Measurements from ENCODE around the gene ANKRD13B. TPM values are rescaled to one million over a fixed set of nuclear protein-coding genes. Genes with fewer than 3 reads are reported as not detected.

The ANKRD13B gene
- polyA plus RNA-seq, 2 of the 4 experiments (the other 2 are of a cell fraction), result 4.5 to 17.8 TPM

DNA sequence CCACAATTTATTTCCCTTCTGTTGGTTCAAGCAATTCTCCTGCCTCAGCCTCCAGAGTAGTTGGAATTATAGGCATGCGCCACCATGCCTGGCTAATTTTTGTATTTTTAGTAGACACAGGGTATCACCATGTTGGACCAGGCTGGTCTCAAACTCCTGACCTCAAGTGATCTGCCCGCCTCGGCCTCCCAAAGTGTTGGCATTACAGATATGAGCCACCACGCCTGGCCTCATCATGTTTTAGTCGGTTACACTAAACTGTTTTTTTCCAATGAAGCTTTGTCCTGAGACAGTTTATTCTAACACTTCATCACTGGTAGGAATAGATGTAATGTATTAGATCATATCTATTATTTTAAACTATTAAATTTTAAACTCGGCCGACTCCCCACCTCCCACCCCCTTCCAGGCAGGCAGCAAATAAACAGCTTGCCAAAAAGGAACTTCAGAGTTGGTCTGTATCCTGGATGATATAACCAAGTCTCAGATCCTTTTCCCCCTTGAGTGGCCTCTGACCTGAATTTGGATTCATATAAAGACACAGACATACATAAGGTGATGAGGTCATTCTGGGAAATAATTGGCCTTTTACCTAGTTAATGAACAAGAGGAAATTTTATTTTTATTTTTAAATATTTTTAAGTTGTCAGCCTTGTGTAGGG, 48.2 kb downstream of the ANKRD13B start (continued):
- no peak for TF ChIP-seq RARB (CRISPR knock-in tag; IDR thresholded peaks at IDR 0.05)

DNA sequence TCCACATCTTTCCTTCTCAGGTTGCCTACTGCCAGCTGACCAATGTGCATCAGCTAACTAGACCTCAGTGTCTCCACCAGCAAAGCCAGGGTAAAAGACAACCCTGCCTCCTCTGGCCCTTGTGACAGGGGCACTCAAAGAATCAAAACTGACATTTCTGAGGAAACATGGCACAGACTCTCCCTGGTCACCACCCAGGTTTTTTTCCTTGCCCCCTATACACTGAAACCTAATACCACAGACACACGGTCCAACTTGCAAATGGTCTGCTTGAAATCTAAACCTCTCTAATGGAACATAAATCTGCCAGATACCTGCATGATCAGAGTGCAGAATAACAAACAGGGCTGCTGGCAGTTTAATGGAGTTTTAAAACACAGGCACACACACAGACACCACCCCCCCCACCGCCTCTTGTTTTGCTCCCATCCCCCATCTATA, 49.3 kb downstream of the ANKRD13B start:
- 78% methylated on average over 2 of the region's 2 CpGs for WGBS (ENCODE audit: missing lambda C conversion rate)
- peak overlapping the region in 1 of 2 experiments; percentile 32; a peak in 1 of 6 replicates for H3K27ac ChIP-seq
- TF ChIP-seq EHF (CRISPR knock-in tag; IDR thresholded peaks at IDR 0.05) (no peak), ZNF302 (CRISPR knock-in tag; IDR thresholded peaks at IDR 0.05) (no peak)
- TF ChIP-seq, protein P1, sequence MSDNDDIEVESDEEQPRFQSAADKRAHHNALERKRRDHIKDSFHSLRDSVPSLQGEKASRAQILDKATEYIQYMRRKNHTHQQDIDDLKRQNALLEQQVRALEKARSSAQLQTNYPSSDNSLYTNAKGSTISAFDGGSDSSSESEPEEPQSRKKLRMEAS (IDR thresholded peaks at IDR 0.05), result no peak
- no peak overlapping the region for H3K4me2 ChIP-seq
- DNase-seq (ENCODE audit: low read depth in 1 of 2, low spot score in 1 of 2) (no peak), FAIRE-seq (no peak), ATAC-seq (no peak)
- no peak overlapping the region for H3K4me3 ChIP-seq
- CTCF ChIA-PET, result interaction anchor here (0.8 to 10.1 kb wide), 13 partner anchors 15 to 451 kb away, joined by 3 to 222 read pairs (median 12); partner anchors contain the start of gene SSH2
- peaks cover 47% of the 10 kb centered on the region for H3K4me1 ChIP-seq
- H3K9me3 ChIP-seq, result no peaks in the 10 kb centered on the region
- POLR2A ChIA-PET, result interaction anchor here (0.7 kb wide), 1 partner anchor 108 kb away, joined by 4 read pairs; no protein-coding TSS in a partner anchor

DNA sequence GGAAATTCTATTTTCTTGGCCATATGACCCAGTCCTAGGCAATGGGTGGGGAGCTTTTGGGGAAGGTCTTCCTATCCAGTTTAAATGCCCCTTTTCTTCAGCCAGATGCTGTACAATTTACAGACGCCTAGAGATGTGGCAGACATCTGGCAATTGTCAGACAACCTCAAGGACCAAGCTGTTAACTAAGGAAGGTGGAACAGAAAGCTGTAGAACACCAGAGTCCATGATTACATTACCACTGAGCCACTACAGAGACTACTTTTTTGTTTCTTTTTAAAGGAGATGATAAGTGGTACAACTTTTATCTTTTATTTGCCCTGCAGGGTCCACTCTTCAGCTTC, 50.9 kb downstream of the ANKRD13B start:
- ATAC-seq (no peak), FAIRE-seq (no peak), DNase-seq (ENCODE audit: low read depth in 1 of 2, low spot score in 1 of 2) (no peak)
- TF ChIP-seq CBX8 (IDR thresholded peaks at IDR 0.05) (no peak), RCOR1 (IDR thresholded peaks at IDR 0.05; ENCODE audit: low read depth, low read length) (no peak), PHF8 (IDR thresholded peaks at IDR 0.05; ENCODE audit: borderline replicate concordance, low read depth) (no peak), NPAS2 (CRISPR knock-in tag; IDR thresholded peaks at IDR 0.05; ENCODE audit: borderline replicate concordance) (no peak), SMC3 (IDR thresholded peaks at IDR 0.05) (no peak)
- TF ChIP-seq, protein P2, sequence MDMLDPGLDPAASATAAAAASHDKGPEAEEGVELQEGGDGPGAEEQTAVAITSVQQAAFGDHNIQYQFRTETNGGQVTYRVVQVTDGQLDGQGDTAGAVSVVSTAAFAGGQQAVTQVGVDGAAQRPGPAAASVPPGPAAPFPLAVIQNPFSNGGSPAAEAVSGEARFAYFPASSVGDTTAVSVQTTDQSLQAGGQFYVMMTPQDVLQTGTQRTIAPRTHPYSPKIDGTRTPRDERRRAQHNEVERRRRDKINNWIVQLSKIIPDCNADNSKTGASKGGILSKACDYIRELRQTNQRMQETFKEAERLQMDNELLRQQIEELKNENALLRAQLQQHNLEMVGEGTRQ (IDR thresholded peaks at IDR 0.05), result no peak
- Histone ChIP-seq H3K27ac (no peak overlapping the region), H3K4me2 (no peak overlapping the region), H3K9me3 (no peaks in the 10 kb centered on the region), H3K4me1 (peaks cover 43% of the 10 kb centered on the region), H3K4me3 (no peak overlapping the region)
- CTCF ChIA-PET, result interaction anchor here (0.9 to 10.1 kb wide), 10 partner anchors 8 to 450 kb away, joined by 3 to 222 read pairs (median 11); partner anchors contain the start of gene SSH2
- WGBS (ENCODE audit: missing lambda C conversion rate), result 64% methylated on average over 1 of the region's 1 CpG
- POLR2A ChIA-PET, result no interaction called here

DNA sequence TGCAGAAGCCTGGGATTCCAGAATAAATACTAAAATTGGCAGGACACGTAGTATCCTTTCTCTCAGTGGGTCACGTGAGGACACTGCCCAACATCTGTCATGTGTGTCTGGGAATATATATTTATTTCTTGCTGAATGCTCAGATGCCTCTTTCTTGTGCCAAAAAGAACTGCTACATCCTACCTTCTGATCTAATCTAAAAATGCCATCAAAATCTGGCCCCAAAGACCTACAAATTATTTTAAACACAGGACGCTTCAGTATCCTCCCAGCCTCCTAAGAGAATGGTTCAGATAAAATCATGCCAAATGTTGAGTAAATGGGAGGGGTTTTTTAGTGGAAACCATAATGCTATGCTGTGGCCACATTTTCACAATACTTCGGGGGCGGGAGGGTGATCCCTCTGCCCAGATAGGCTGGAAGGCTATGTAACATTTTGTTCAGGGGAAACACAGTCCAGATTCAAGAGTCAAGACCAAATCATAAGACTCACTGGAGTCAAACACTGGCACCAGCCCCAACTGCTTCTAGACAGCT, 52.7 kb downstream of the ANKRD13B start:
- peaks cover 25% of the 10 kb centered on the region for H3K4me1 ChIP-seq
- TF ChIP-seq JUNB (IDR thresholded peaks at IDR 0.05) (no peak), HOXB13 (CRISPR knock-in tag; IDR thresholded peaks at IDR 0.05; ENCODE audit: low read depth) (no peak), SMC3 (IDR thresholded peaks at IDR 0.05) (no peak), RCOR1 (IDR thresholded peaks at IDR 0.05; ENCODE audit: low read depth, low read length) (no peak), ZSCAN20 (CRISPR knock-in tag; IDR thresholded peaks at IDR 0.05) (no peak), MYC (IDR thresholded peaks at IDR 0.05; ENCODE audit: borderline replicate concordance, low read length) (no peak), KDM1A (IDR thresholded peaks at IDR 0.05; ENCODE audit: low read depth) (no peak), BHLHE40 (IDR thresholded peaks at IDR 0.05; ENCODE audit: low read depth, low read length) (no peak), CBX2 (IDR thresholded peaks at IDR 0.05; ENCODE audit: borderline replicate concordance, low read depth) (no peak)
- TF ChIP-seq, protein P3, sequence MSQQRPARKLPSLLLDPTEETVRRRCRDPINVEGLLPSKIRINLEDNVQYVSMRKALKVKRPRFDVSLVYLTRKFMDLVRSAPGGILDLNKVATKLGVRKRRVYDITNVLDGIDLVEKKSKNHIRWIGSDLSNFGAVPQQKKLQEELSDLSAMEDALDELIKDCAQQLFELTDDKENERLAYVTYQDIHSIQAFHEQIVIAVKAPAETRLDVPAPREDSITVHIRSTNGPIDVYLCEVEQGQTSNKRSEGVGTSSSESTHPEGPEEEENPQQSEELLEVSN (IDR thresholded peaks at IDR 0.05; ENCODE audit: borderline replicate concordance, low read depth), result no peak
- TF ChIP-seq, protein P4, sequence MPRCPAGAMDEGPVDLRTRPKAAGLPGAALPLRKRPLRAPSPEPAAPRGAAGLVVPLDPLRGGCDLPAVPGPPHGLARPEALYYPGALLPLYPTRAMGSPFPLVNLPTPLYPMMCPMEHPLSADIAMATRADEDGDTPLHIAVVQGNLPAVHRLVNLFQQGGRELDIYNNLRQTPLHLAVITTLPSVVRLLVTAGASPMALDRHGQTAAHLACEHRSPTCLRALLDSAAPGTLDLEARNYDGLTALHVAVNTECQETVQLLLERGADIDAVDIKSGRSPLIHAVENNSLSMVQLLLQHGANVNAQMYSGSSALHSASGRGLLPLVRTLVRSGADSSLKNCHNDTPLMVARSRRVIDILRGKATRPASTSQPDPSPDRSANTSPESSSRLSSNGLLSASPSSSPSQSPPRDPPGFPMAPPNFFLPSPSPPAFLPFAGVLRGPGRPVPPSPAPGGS (IDR thresholded peaks at IDR 0.05), result no peak
- TF ChIP-seq, protein P5, sequence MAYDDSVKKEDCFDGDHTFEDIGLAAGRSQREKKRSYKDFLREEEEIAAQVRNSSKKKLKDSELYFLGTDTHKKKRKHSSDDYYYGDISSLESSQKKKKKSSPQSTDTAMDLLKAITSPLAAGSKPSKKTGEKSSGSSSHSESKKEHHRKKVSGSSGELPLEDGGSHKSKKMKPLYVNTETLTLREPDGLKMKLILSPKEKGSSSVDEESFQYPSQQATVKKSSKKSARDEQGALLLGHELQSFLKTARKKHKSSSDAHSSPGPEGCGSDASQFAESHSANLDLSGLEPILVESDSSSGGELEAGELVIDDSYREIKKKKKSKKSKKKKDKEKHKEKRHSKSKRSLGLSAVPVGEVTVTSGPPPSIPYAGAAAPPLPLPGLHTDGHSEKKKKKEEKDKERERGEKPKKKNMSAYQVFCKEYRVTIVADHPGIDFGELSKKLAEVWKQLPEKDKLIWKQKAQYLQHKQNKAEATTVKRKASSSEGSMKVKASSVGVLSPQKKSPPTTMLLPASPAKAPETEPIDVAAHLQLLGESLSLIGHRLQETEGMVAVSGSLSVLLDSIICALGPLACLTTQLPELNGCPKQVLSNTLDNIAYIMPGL (CRISPR knock-in tag; IDR thresholded peaks at IDR 0.05; ENCODE audit: borderline replicate concordance), result no peak
- TF ChIP-seq, protein P6, sequence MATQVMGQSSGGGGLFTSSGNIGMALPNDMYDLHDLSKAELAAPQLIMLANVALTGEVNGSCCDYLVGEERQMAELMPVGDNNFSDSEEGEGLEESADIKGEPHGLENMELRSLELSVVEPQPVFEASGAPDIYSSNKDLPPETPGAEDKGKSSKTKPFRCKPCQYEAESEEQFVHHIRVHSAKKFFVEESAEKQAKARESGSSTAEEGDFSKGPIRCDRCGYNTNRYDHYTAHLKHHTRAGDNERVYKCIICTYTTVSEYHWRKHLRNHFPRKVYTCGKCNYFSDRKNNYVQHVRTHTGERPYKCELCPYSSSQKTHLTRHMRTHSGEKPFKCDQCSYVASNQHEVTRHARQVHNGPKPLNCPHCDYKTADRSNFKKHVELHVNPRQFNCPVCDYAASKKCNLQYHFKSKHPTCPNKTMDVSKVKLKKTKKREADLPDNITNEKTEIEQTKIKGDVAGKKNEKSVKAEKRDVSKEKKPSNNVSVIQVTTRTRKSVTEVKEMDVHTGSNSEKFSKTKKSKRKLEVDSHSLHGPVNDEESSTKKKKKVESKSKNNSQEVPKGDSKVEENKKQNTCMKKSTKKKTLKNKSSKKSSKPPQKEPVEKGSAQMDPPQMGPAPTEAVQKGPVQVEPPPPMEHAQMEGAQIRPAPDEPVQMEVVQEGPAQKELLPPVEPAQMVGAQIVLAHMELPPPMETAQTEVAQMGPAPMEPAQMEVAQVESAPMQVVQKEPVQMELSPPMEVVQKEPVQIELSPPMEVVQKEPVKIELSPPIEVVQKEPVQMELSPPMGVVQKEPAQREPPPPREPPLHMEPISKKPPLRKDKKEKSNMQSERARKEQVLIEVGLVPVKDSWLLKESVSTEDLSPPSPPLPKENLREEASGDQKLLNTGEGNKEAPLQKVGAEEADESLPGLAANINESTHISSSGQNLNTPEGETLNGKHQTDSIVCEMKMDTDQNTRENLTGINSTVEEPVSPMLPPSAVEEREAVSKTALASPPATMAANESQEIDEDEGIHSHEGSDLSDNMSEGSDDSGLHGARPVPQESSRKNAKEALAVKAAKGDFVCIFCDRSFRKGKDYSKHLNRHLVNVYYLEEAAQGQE (IDR thresholded peaks at IDR 0.05), result no peak
- POLR2A ChIA-PET, result no interaction called here
- no peak overlapping the region for H3K4me2 ChIP-seq
- FAIRE-seq (no peak), ATAC-seq (no peak), DNase-seq (ENCODE audit: low read depth in 1 of 2, low spot score in 1 of 2) (no peak)
- no peak overlapping the region for H3K4me3 ChIP-seq
- CTCF ChIA-PET, result interaction anchor here (0.8 to 10.1 kb wide), 3 partner anchors 11 to 133 kb away, joined by 3 to 222 read pairs (median 91); no protein-coding TSS in a partner anchor
- H3K9me3 ChIP-seq, result no peaks in the 10 kb centered on the region
- no peak overlapping the region for H3K27ac ChIP-seq
- WGBS (ENCODE audit: missing lambda C conversion rate), result 94% methylated on average over 5 of the region's 5 CpGs
